Measurements from ENCODE around the gene EPHA3.

Gene EPHA3

GRCh38 chr3:89232155-89232554 lies 124.7 kb downstream of the EPHA3 start:
- no peak for DNase-seq (ENCODE audit: low spot score)

- DNase-seq (ENCODE audit: low spot score), result no peak
These were observed 127.2 kb downstream of the EPHA3 start for GRCh38 chr3:89234620-89235019.

DNA sequence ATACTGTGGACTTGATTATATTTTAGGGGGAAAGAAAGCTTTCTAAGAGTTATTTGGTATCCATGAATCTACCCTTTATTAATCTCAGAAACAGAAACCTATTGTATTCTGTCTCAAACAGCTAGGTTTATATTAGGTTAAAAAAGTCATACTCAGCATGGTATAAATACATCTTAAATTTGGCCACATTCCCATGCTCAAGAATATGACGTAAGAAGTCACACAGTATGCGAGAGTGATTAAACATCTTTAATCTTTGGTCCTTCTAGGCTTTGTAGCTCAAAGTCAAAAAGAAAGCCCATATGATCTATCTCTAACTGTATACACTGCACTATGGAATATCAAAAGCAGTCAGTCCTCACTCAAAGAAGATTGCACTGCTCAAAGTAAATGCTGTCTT lies 131.4 kb downstream of the EPHA3 start:
- no peak for DNase-seq (ENCODE audit: low spot score)

DNA sequence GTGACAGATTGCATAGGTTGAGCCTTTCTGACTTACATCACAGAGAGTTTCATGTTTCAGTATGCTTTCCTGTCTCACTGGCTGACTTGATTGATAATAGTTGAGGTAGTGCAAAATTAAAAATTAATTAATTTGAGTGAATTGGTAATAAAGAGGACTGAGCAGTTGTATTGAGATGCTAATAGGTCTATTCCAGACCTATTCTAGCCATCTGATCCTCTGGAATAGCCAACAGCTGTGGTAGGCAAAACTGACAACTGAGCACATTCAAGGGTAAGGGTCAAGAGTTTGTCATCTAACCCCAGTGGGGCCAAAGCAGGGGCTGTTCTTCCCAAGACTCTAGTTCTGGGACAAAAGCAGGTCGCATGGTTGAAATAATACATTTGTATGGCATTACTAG lies 132.4 kb downstream of the EPHA3 start:
- DNase-seq (ENCODE audit: low spot score), result no peak

DNA sequence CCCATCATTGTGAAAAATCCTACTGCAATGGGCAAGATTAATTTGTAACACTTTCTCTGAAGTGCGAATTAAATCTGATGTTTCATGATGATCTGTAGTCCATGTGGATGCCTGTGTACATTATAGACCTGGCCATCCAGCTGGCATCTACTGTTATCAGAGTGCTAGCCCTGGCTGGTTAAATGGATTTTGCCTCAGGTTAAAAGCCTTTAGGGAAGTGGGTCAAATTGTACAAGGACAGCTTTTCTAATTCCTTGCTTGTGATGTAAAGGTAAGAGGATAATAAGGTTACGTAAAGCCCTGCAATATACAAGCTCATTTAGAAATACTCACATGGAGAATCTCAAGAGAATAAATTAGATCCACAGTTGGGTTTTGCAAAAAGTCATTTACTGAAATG lies 138.2 kb downstream of the EPHA3 start:
- DNase-seq (ENCODE audit: low spot score), result no peak

- no peak for DNase-seq (ENCODE audit: low spot score)
These were observed 138.9 kb downstream of the EPHA3 start for GRCh38 chr3:89246326-89246725.

DNA sequence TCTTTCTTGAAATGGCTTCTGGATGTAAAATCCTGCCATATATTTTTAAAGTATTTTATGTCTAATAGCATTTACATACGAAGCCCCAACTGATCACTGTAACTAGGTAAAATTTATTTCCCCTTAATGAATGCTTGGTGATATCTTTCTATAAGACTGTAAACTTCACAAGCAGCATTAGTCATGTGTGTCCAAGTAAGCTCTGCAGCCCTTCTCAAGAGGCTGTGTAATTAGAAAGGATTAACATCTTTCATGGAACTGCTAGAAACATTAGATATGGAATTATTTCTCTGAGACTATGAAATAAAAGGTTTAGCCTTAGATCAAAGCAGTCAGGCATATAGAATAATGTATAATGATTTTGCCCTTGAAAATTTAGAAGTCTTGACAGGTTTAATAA lies 143.3 kb downstream of the EPHA3 start:
- DNase-seq (ENCODE audit: low spot score), result no peak

DNA sequence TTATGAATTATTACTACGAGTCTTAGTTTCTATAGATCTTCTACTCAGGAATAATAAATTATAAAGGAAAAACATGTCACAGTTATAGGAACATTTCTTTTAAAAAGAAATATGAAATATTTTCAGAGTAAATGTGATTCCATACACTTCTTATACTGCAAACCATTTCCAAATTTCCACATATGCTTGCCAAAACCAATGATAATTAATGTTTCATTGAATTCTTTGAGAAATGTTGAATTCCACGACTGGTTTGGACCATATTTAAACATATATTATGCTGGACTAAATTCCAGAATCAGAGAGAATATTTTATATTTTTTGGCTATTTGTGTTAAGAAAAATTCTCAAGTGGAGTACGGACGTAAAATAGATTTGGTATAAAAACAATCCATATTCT lies 144.6 kb downstream of the EPHA3 start:
- DNase-seq (ENCODE audit: low spot score), result no peak

DNA sequence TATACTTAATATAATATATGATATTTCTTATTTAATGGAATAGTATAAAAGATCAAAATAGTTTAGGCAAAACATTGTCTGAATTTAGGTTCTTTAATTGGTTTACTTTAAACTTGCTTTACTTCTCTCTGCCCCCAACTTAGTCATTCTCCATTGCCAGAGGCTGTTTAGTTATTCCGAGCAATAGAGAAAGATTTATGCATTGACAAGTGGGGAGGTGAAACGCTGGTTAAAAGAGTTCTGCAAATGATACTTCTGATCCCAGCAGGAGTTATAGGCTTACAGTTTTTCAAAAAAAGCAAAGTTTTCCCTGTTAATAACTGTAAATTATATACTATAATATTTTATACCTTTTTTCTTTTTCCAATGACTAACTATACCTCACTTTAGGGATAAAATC lies 145.4 kb downstream of the EPHA3 start:
- DNase-seq (ENCODE audit: low spot score), result no peak

DNA sequence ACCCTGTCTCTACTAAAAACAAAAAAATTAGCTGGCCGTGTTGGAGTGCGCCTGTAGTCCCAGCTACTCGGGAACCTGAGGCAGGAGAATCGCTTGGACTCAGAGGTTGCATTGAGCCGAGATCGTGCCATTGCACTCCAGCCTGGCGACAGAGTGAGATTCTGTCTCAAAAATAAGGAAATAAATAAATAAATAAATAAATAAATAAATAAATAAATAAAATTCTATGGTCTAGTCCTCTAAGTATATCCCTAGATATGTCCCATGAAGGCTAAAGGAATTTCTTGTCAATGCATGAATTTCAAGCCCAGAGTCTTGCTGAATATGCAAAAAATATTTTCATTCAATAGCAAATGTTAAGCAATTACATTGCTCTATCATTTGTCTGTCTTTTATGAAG lies 149.0 kb downstream of the EPHA3 start:
- no peak for DNase-seq (ENCODE audit: low spot score)

DNA sequence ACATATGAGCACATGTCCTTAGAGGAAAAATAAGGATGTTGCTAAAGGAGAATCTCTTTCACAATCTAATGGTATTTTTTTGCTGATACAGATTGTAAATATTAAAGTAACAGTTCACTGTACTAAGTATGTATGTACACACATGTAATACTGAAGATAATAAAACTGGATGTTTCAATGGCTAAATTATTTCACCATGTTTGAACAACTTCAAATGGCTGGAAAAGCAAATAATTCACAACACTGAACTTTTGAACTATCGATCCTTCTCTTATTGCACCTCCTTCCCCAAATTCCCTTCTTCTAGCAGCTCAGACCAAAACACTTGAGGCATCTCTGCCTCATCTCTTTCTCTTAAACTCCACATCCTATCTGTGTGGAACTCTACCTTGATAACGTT lies 149.5 kb downstream of the EPHA3 start:
- DNase-seq (ENCODE audit: low spot score), result no peak

DNA sequence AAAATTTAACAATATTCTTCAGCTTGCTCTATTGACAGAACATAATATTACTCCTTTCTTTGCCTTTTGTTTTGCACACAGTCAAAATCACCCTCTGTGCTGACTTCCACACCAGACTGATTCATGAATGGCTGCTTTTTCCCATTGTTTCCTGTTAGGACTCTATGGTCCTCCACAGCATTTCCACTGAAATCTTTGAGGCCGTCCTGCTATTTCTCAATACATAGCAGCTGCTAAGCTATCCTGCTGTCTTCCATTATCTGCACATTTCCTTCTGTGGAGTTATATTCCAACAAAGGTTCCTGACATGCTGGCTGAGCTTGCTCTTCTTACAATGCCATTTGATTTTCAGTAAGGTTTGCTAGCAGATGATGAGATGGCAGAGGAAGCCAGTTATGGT lies 153.3 kb downstream of the EPHA3 start:
- DNase-seq (ENCODE audit: low spot score), result no peak

DNA sequence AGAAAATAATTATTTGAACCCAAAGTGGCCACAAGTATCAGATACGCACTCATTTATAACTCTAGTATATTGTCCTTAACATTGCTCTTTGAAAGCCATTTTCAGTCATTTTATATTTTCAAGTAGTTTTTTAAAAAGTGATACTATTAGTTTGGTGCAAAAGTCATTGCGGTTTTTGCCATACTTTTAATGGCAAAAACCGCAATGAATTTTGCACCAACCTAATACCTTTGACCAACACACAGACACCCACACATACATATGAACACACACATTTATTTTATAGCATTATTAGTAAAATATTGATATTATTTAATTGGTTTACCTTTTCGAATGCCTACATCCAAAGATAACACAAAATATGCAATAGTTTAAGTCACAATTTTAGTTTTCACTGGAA lies 154.3 kb downstream of the EPHA3 start:
- DNase-seq (ENCODE audit: low spot score), result no peak

DNA sequence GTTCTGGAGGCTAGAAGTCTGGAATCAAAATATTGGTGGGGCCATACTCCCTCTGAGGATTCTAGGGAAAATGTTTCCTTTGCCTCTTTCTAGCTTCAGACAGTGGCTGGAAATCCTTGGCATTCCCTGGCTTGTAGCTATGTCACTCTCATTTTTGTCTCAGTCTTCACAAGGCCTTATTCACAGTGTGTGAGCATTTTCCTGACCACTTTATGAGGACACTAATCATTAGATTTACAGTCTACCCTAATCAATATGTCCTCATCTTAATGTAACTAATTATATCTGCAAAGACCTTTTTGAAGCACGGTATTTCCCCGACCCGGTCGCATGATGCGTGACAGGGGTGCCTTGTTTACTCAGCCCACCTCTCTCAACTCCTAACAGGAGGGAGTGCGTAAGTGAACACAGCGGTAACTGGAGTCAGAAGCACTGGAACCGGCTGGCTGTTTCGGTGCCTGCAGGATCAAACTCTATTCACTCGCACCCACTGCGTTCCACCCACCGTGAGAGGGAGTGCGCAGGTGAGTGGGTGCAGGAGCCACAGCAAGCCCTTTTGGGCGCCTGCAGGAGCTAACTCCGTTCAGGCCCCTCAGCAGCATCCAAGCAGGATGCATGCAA lies 155.0 kb downstream of the EPHA3 start:
- DNase-seq (ENCODE audit: low spot score), result no peak

- DNase-seq (ENCODE audit: low spot score), result no peak
These were observed 156.7 kb downstream of the EPHA3 start for GRCh38 chr3:89264037-89264560.

GRCh38 chr3:89266074-89266473 lies 158.7 kb downstream of the EPHA3 start:
- no peak for DNase-seq (ENCODE audit: low spot score)

DNA sequence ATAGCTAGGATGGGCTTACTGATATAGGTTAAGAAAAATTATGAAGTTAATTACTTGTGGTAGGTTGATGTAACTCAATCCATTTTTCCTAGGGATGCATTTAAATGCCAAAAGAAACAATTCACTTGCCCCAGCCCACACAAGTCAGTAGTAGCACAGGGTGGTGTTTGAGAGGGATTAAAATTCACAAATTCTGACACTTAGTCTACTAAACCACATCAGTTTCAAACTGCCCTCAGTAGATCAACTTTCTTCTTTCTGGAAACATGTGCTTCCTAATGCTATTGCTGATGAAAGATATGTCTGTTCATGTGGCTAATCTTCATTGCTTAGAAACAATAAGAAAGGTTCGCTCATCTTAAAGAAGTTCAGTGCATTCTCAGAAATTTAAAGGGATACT lies 160.6 kb downstream of the EPHA3 start:
- no peak for DNase-seq (ENCODE audit: low spot score)

DNA sequence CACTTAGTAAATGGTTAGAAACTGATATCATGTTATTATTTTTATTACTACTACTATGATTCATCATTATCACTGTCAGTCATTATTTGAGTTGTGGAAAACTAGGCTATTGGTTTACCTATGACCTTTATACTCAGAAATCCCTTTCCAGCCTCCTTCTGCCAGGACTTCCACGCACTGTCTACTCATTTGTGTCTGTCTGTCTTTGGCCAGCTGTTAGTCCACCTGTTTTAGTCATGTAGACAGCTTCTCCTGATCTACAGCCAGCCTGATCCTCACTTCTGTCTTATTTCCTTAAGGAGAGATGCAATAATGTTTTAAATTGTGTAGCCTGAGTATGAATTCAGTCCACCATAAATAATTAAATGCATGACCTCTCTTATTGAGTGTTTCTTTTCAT lies 162.8 kb downstream of the EPHA3 start:
- DNase-seq (ENCODE audit: low spot score), result no peak

GRCh38 chr3:89275001-89275400 lies 167.6 kb downstream of the EPHA3 start:
- DNase-seq (ENCODE audit: low spot score), result no peak

GRCh38 chr3:89276116-89276515 lies 168.7 kb downstream of the EPHA3 start:
- no peak for DNase-seq (ENCODE audit: low spot score)

DNA sequence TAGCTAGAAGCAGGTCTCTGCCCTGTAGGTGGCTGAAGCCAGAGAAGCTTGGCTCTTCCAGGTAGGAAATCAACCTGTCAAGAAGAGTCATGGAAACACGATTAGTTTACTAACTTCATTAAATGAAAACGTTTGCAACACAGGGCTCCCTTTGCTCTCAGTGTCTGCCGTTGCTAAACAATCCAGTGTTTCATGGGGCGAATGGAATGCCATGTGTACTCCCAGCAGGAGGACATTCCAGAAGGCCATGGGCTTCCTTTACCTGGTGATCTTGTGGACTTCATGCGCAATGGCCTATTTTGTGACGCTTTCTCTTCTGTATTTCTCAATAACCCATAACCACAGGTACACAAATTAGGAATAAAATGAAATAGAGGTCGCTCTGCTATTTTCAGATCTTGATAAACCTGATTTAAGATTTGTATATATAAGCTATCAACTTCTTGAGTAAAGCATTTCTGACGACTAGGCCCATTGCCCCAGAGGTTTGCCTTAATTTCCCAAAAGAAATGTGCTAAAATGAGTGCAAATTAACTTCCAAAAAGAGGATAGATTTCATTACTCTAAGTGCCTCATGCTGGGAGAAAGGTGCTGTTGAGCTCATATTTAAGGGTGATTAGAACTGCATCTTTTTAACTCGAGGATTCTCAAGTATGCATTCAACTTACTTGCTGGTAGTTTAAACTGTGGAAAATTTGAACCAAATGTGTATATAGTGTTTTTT lies 171.0 kb downstream of the EPHA3 start:
- DNase-seq (ENCODE audit: low spot score), result no peak

DNA sequence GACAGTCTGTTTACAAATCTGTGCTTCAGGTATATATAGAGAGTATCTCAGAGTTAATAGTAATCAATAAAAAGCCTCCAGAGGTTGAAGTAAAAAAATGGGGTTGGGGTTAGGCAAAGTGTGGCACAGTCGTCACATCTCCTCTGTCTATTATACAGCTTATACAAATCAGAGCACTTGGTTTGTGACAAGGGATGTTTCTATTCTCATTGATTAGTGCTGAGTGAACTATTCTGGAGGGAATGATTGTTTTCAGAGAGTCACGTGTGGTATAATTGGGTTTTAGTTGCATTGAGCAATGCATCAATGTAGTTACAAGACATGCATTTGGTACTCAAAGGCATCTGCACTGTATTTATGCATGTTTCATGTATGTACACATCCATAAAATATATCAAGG lies 172.9 kb downstream of the EPHA3 start:
- no peak for DNase-seq (ENCODE audit: low spot score)

- DNase-seq (ENCODE audit: low spot score), result no peak
These were observed 173.5 kb downstream of the EPHA3 start for GRCh38 chr3:89280822-89281365.

Data from hepatic stellate cell (primary cell).